WERI-Rb-1 (cell line): ENCODE results near the gene NXF1.
A peak's percentile ranks its signal among the peaks of the same experiment; 100 is the strongest.

ENCODE experiments used
- DNase-seq: peaks from one replicate; pipeline ENCODE4 v3.0.0-alpha.2; 2020
- H3K27ac ChIP-seq: fragments of 250-450 bp; sonication (Bioruptor Pico); 2 replicates; pipeline ENCODE4 v1.5.1; 2020; ENCODE audit warnings: mild to moderate bottlenecking, moderate library complexity
- H3K27me3 ChIP-seq: fragments of 250-450 bp; sonication (Bioruptor Pico); 2 replicates; pipeline ENCODE4 v1.5.1; 2021; ENCODE audit warnings: mild to moderate bottlenecking, low read depth, moderate library complexity; ENCODE audit not compliant: insufficient read depth, severe bottlenecking
- H3K36me3 ChIP-seq: fragments of 250-450 bp; sonication (Bioruptor Pico); 2 replicates; pipeline ENCODE4 v1.5.1; 2020; ENCODE audit warnings: mild to moderate bottlenecking, moderate library complexity
- H3K4me3 ChIP-seq: 2 replicates; pipeline ENCODE4 v1.5.1; 2011; ENCODE audit warnings: low read depth, mild to moderate bottlenecking, control low read depth, low read length
- H3K9me3 ChIP-seq: fragments of 250-450 bp; sonication (Bioruptor Pico); 2 replicates; pipeline ENCODE4 v1.5.1; 2021; ENCODE audit warnings: mild to moderate bottlenecking, moderate library complexity; ENCODE audit not compliant: severe bottlenecking
- CTCF ChIP-seq: IDR thresholded peaks from 2 replicates; pipeline ENCODE4 v1.5.1; 2011; ENCODE audit warnings: low read depth, mild to moderate bottlenecking, control low read depth, inconsistent platforms, low read length

Gene NXF1

GRCh38 chr11:62801071-62801470, 4.2 kb downstream of the NXF1 start:
- Histone ChIP-seq H3K27ac (no peak overlapping the region), H3K36me3 (peaks cover 75% of the 10 kb centered on the region), H3K9me3 (no peaks in the 10 kb centered on the region), H3K4me3 (no peak overlapping the region), H3K27me3 (no peaks in the 10 kb centered on the region)
- TF ChIP-seq CTCF: no peak
- DNase-seq: no peak

- Histone ChIP-seq H3K27me3 (no peaks in the 10 kb centered on the region), H3K9me3 (no peaks in the 10 kb centered on the region), H3K36me3 (peaks cover 91% of the 10 kb centered on the region), H3K27ac (no peak overlapping the region), H3K4me3 (no peak overlapping the region)
- no peak for DNase-seq
- no peak for TF ChIP-seq CTCF
Observed at GRCh38 chr11:62799486-62799885, 5.8 kb downstream of the NXF1 start.

- Histone ChIP-seq H3K27me3 (no peaks in the 10 kb centered on the region), H3K4me3 (no peak overlapping the region), H3K36me3 (peaks cover 98% of the 10 kb centered on the region), H3K9me3 (no peaks in the 10 kb centered on the region), H3K27ac (no peak overlapping the region)
- no peak for TF ChIP-seq CTCF
- no peak for DNase-seq
Observed at GRCh38 chr11:62796281-62796680, 9.0 kb downstream of the NXF1 start.

- Histone ChIP-seq H3K9me3 (no peaks in the 10 kb centered on the region), H3K27me3 (no peaks in the 10 kb centered on the region), H3K36me3 (peaks cover 94% of the 10 kb centered on the region), H3K27ac (no peak overlapping the region), H3K4me3 (no peak overlapping the region)
- no peak for TF ChIP-seq CTCF
- no peak for DNase-seq
Observed at GRCh38 chr11:62794201-62794775, 11.0 kb downstream of the NXF1 start.

- no peak overlapping the region for H3K4me3 ChIP-seq
- H3K9me3 ChIP-seq: no peaks in the 10 kb centered on the region
- no peak for TF ChIP-seq CTCF
- H3K27ac ChIP-seq: peak overlapping the region; percentile 84
- DNase-seq: peak; percentile 73
- peaks cover 85% of the 10 kb centered on the region for H3K36me3 ChIP-seq
- H3K27me3 ChIP-seq: no peaks in the 10 kb centered on the region
Observed at GRCh38 chr11:62792202-62792575, 13.1 kb downstream of the NXF1 start.

- peak; percentile 88 for DNase-seq
- H3K9me3 ChIP-seq: no peaks in the 10 kb centered on the region
- H3K36me3 ChIP-seq: peaks cover 84% of the 10 kb centered on the region
- H3K27ac ChIP-seq: peak within 1 kb of the TSS; percentile 84
- H3K4me3 ChIP-seq: peak within 1 kb of the TSS; percentile 81
- TF ChIP-seq CTCF: no peak
- no peaks in the 10 kb centered on the region for H3K27me3 ChIP-seq
Observed at GRCh38 chr11:62791501-62792201, 13.6 kb downstream of the NXF1 start, which contains the start of gene TMEM223. TSS of gene TMEM223 (minus strand) at chr11:62792006. CDS start at chr11:62791994, 12 bp downstream.
